Keratinocyte (primary cell): ENCODE measurements around the gene UBE2A.

Source experiments
- EZH2 ChIP-seq: IDR thresholded peaks from one replicate; pipeline ENCODE4 v1.6.1; 2012; ENCODE audit warnings: inconsistent platforms, mild to moderate bottlenecking, low read length, moderate library complexity
- TF ChIP-seq, protein P1 (sequence below), 3 experiments: IDR thresholded peaks in 1 of 3; conservative IDR thresholded peaks in 1 of 3; optimal IDR thresholded peaks in 1 of 3; 2 replicates in 2 of 3; 3 replicates in 1 of 3; pipeline versions ENCODE3 to v1.5.1; 2011; ENCODE audit warnings: low read length in 3 of 3, mild to moderate bottlenecking in 3 of 3, moderate library complexity in 2 of 3, control low read depth in 1 of 3, inconsistent platforms in 1 of 3; ENCODE audit not compliant: insufficient read depth in 2 of 3; ENCODE audit errors: extremely low read depth in 1 of 3

GRCh38 chrX:119614776-119615175 lies 40.4 kb downstream of the UBE2A start:
- TF ChIP-seq EZH2 = no peak
- TF ChIP-seq, protein P1, sequence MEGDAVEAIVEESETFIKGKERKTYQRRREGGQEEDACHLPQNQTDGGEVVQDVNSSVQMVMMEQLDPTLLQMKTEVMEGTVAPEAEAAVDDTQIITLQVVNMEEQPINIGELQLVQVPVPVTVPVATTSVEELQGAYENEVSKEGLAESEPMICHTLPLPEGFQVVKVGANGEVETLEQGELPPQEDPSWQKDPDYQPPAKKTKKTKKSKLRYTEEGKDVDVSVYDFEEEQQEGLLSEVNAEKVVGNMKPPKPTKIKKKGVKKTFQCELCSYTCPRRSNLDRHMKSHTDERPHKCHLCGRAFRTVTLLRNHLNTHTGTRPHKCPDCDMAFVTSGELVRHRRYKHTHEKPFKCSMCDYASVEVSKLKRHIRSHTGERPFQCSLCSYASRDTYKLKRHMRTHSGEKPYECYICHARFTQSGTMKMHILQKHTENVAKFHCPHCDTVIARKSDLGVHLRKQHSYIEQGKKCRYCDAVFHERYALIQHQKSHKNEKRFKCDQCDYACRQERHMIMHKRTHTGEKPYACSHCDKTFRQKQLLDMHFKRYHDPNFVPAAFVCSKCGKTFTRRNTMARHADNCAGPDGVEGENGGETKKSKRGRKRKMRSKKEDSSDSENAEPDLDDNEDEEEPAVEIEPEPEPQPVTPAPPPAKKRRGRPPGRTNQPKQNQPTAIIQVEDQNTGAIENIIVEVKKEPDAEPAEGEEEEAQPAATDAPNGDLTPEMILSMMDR (optimal IDR thresholded peaks at IDR 0.05 in 1 of 3, IDR thresholded peaks at IDR 0.05 in 1 of 3, conservative IDR thresholded peaks at IDR 0.05 in 1 of 3; ENCODE audit: extremely low read depth in 1 of 3, insufficient read depth in 2 of 3, low read length in 3 of 3) = no peak
